Measurements from ENCODE around the gene AIG1.
A peak's percentile ranks its signal among the peaks of the same experiment; 100 is the strongest.
"Not testable (repeated sequence)": the region's sequence is repeated elsewhere in the genome, so short reads cannot be mapped to it uniquely, and the experiment has no call there.

The AIG1 gene

GRCh38 chr6:143336446-143337152 lies 275.9 kb downstream of the AIG1 start:
- DNase-seq: no peak

DNA sequence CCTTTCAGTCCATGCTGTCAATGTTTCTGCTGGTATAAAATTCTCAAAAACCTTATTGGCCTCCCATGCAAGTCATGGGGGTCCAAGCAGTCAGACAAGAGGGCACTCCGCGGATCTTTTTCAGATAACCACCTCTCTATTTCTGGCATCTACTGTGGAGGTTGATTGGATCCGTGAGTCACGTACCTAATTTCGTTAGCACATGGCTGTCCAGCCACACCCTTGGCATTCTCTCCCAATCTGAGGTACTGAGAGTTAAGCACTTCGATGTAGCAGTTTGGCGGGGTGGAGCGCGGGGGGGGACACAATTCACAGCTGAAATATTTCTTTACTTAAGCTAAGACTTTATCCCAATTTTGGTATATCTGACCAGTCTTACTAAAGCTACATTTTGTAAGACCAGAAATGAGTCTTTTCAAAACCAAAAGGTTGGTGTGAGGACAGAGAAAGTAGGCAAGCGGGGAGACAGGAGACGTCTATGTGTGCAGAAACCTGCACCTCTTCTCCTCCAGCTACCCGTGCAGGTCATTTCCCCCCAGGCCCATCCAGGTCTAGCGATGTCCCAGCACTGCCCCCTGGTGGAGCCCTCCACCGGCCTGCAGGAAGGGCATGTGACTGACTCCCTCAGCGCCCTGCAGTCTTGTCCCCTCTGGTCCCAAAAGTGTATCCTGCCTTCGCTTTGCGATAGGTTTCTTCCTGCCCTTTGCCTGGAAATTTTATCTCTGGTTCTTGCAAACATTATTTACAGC lies 276.7 kb downstream of the AIG1 start:
- DNase-seq: peak; percentile 49

- DNase-seq: no peak
Measured at GRCh38 chr6:143339223-143339622, 278.5 kb downstream of the AIG1 start.

DNA sequence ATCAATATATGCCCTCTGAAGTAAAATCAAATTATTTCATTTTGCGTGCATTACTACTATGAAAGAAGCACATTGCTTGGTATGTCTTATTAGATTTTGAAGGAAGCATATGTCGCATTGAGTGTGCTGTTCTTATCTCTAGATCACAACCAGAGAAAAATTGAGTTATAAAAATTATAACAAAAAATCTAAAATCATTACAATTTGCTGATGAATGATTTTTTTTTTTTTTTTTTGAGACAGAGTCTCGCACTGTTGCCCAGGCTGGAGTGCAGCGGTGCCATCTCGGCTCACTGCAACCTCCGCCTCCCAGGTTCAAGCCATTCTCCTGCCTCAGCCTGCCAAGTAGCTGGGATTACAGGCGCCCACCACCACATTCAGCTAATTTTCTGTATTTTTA lies 284.8 kb downstream of the AIG1 start:
- not testable (repeated sequence) for DNase-seq

DNA sequence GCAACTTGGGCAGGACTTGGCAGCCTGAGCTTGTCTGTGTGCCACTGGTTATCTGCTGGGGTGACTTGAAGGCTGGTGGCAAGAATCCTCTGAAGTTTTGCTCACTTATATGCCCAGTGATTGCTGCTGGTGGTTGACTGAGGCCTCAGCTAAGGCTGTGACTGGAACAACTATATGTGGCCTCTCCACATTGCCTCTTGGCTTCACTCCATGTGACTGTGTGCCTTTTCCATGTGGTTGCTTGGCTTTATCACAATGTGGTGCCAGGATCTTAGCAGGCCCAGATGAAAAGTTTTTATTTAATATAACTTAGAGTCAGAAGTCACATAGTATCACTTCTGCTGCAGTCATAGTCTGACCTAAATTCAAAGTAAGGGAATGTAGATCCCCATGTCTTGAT lies 285.3 kb downstream of the AIG1 start:
- no peak for DNase-seq

- no peak for DNase-seq
Measured at GRCh38 chr6:143348531-143348930, 287.8 kb downstream of the AIG1 start.

GRCh38 chr6:143349530-143349929 lies 288.8 kb downstream of the AIG1 start:
- DNase-seq: no peak

GRCh38 chr6:143356101-143356880 lies 295.6 kb downstream of the AIG1 start:
- DNase-seq: no peak

DNA sequence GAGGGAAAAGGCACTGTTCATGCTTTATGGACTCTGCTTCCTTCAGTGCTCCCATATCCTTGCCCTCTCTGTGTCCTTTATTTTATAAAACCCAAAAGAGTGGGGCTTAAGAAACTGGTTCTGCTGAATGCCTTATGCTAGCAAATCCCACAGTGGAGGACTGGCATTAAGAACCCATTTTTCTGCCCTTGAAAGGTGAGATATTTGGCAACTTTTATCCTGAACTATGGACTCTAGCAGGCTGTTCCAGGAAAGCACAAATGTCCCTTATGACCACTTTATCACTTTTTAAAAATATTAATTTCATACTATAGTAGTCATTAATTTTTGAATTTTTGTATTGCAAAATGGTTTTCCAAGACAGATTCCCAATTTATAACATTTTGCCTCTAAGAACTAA lies 296.5 kb downstream of the AIG1 start:
- no peak for DNase-seq

- no peak for DNase-seq
Measured at GRCh38 chr6:143357561-143358255, 297.0 kb downstream of the AIG1 start.

DNA sequence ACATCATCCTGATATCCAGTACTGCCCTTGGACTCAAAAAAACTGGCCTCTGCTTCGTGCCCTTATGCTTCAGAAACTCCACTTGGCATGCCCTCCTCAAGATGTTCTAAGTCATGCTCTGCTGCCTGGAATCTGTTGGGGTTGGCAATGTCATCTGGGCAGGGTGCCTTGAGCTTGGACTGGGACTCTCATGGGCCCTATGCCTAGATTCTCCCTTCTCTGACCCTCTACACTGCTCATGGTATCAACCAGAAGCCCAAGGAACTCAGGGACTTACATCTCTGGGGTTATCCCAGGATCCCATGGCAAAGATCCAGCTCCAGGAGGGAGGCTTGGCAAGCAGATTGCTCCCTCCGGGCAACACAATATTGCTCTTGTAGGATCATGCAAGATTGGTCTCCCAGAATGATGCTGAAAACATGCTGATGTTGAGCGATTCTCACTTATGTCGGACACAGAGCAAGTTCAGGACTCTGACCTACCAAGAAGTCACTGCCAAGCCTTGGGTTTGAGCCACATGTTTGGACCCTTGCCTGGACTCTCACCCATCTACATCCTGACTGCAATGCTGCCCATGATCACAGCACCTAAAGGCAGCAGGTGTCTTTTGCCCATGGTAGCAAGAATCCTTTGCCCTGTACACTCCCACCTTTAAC lies 301.0 kb downstream of the AIG1 start:
- no peak for DNase-seq

- DNase-seq: no peak
Measured at GRCh38 chr6:143362192-143362558, 301.5 kb downstream of the AIG1 start.

DNA sequence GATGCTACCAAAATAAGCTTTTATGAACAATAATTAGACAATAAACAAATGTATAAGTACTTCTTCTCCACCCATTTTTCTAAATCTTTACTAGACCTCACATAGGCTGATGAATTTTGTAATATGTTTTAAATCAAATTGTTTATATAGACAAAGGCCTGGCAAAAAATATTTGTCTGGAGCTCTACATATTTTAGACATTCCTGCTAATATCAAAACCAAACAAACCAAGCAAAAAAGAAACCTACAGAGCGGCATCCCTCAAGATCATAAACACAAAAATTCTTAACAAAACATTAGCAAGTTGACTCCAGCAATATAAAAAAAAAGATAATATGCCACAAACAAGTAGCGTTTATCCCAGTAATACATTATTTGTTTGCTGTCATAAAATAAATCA lies 302.6 kb downstream of the AIG1 start:
- no peak for DNase-seq

DNA sequence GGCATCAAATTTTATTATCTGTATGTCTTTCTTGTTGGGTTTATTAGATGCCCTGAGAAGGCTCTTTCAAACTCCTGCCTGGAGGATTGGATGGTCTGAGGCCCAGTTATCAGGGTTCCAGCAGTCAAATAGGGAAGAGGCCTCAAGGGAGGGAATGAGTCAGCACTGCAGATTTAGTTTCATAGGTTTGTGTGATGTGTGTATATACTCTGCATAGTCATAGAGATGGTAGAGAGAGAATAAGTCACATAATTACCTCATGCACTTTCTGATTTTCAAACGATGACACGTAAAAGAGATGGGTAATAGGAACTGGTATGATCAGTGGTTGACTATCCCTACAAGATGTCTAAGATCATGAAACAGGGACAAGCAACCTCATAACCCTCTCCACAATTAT lies 307.7 kb downstream of the AIG1 start:
- DNase-seq: peak; percentile 30

- DNase-seq: no peak
Measured at GRCh38 chr6:143369971-143370370, 309.3 kb downstream of the AIG1 start.

DNA sequence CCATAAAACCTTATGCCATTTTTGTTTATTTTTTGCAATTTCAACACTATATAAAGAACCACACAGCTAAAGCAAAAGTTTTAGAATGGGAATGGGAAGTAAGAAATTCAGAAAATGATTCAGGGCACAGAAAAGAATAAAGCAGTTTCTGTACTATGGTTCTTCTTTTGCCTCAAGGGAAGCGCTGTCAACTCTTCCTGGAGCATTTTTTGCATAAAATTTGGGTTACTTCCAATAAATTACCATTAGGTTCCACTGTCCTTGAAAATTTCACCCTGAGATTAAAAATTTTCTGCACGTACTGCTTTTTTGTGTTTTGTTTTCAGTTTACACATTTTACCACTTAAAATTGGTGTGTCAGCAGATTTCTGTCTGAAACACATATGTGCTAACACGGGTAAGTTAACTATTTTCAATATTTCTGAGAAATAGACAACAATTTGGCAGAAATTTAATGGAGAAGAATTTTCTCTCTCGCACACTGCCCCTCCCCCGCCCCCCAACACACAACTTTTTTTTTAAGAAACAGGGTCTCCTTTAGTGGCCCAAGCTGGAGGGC lies 310.2 kb downstream of the AIG1 start:
- DNase-seq: no peak

DNA sequence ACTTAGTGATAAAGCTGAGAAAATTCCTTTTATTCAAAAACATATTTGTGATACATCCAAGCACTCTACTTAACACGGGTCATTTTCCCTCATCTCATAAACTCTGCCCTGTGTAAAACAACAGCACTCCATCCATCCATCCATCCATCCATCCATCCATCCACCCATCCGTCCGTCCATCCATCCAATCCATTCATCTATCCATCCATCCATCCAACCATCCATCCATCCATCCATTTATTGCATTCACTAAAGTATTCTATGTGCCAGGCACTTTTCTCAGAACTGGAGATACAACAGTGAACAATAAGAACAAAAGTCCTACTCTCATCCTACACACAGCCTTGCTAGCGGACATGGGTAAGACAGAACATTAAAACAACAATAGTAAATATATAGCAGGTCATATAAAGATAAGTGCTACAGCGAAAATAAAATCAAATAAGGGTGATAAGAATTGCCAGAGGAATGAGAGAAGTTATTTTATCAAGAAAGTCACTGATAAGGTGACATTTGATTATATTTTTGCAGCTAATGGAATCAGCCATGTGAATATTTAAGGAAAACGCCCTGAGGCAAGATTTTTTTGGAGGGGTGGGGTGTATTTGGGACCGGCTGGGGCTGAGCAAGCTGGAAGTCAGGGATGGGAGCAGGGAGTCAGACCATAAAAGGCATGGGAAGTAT lies 311.7 kb downstream of the AIG1 start:
- DNase-seq: no peak

GRCh38 chr6:143374014-143374413 lies 313.3 kb downstream of the AIG1 start:
- no peak for DNase-seq

DNA sequence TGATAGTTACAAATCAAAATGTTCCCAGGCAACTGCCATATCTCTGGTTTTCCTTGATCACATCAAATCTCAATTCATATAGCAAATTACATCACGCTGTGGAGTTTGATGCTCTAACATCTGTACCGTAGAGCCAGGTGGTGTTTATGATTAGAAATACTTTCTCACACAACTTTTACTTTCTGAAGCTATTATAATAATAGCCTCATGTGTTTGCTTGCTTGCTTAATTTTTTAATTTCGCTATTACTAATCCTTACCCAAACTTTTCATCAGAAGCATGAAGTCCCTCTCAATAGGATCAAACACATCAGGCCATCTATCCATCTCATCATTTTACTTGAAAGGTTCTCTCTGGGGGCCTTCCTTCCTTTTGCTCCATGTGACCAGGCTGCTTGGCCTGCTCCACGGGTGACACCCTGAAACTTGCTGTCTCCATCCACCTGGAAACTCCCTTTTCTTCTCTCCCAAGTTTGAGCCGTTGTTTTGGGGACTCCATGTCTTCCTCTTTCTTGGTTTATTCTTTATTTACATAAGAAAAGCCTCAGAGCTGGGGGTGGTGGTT lies 314.4 kb downstream of the AIG1 start:
- DNase-seq: no peak

DNA sequence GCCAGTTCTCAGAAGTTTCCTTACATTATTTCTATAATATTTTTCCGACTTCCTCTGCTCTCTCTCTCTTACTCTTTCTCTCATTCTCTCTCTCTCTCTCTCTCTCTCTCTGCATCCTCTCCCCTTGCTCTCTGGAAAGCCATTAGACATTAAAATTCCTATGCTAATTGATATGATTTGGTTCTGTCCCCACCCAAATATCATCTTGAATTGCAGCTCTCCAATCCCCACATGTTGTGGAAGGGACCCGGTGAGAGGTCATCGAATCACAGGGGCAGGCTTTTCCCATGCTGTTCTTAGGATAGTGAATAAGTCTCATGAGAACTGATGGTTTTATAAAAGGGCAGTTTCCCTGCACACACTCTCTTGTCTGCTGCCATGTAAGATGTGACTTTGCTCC lies 315.7 kb downstream of the AIG1 start:
- DNase-seq: no peak

DNA sequence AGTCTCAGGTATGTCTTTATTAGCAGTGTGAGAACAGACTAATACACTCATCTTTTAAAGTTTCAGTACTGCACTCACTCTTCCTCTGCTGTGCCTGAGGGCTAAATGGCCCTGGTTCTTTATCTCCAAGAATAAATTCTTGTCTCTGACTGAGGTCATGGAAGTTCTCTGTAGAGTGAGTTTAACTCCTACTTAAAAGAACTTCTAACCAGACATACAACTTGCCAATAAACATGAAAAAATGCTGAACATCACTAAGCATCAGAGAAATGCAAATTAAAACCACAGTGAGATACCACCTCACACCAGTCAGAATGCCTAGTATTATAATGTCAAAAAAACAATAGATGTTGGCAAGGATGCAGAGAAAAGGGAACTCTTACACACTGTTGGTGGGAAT lies 316.2 kb downstream of the AIG1 start:
- DNase-seq: no peak
